Islet precursor cell (in vitro differentiated cells): ENCODE measurements around the gene PLXDC2.

Experiments used
- DNase-seq: peaks from one replicate; pipeline ENCODE4 v3.0.0-alpha.2; 2018

PLXDC2 gene

DNA sequence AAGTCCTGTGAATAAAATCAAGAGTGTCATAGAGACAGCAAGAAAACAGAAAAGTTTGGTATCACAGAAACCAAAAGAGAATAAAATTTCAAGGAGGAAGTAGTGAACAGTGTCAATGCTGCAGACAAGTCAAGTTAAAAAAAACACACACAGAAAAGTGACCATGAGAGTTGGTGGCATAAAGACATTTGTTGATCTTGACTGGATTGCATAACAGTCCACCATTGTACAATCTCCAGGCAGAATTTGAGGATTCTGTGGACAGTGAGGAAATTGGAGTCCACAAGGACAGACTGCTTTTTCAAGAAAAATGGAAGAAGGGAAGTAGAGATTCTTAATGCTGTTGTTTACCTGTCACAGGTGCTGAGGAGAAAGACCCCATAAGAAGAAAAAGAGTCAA lies 412.5 kb downstream of the PLXDC2 start:
- DNase-seq, result no peak

DNA sequence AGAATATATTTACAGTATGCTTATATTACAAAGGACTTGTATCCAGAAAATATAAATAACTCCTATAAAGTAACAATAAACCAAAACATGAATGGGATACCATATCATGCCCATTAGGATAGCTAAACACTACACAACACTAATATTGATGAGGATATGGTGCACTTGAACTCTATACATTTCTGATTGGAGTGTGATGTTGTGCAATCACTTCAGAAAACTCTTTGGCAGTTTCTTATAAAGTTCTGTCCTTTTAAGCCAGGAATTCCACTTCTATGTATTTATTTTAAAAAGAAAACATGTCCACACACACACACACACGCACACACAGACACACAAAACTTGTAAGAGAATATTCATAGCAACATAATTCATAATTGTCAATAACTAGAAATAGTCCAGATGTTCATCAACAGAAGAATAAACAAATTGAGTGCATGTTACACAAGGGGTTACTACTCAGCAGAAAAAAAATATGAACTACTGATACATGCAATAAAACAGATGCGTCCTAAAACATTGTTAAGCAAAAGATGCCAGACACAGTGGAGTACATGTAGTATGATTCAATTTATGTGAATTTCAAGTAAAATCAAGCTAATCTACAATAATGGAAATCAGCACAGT lies 416.0 kb downstream of the PLXDC2 start:
- no peak for DNase-seq

DNA sequence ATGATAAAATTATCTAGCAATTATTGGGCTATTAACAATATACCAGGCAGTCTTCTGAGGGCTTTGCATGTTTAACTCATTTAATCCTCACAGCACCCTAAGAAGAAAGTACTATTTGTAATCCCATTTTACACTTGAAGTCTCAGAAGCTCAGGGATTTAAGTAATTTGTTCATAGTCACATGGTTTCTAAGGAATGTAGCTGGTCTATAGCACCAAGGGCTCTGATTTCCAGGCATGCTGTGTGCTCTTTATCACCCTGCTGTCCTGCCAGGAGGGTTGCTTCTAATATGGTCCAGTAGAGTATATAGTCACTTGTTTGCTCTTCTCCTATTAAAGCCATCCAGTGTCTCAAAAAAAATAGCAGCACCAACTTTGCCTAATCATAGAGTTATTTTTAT lies 417.2 kb downstream of the PLXDC2 start:
- DNase-seq, result no peak

DNA sequence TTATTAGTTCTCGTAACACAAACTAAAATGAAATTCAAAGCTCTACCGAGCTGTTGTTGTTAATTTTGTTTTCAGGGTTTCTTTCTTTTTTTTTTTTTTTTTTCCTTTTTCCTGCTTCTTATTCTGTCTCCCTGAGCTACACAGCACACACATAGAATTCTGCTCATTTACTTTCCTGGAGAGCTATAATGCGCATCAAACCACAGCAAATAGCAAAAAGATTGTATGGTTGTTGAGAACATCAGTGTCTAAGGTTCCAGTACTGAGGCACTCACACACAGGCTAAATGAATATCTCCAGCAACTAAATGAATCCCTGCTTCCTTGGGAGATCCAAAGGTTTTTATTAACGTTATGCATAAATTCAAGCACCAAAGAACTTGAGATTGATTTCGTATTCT lies 418.3 kb downstream of the PLXDC2 start:
- DNase-seq, result no peak

DNA sequence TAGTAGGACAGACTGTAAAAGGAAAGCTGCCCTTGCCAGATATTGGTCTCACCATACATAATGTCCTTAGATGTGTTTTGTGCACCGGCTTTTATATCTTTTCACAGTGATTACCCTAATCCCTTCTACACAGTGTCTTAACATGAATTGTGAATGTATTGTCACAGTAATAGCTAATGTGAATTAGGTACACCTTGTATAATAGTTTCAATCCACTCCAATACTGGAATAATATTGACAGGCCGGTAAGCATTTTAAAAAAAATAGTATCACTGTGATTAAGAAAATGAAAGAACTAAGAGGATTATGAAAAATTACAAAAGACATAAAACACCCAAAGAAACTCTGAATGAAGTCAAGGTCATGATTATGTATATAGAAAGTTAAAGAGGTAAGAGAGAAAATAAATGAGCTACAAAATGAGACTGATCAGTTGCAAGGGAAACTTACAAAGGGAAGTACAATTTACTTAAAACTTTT lies 420.9 kb downstream of the PLXDC2 start:
- DNase-seq, result no peak

DNA sequence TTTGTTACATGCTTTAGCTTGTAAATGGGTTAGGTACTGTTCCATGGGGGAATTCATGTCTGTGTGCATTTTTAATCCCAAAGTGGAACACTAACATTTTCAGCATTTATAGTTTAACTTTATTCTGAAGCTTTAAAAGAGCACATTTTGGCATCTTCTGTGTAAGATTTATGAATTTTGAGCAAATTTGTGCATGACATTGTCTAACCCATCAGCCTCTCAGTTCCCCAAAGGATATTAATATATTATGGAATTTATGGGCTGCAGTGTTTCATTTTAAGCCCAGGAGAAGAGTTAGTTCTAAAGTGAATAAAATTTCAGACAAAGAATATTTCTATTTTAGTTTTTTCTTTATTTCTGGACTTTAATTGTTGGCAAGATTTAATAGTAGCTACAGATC lies 421.4 kb downstream of the PLXDC2 start:
- no peak for DNase-seq

DNA sequence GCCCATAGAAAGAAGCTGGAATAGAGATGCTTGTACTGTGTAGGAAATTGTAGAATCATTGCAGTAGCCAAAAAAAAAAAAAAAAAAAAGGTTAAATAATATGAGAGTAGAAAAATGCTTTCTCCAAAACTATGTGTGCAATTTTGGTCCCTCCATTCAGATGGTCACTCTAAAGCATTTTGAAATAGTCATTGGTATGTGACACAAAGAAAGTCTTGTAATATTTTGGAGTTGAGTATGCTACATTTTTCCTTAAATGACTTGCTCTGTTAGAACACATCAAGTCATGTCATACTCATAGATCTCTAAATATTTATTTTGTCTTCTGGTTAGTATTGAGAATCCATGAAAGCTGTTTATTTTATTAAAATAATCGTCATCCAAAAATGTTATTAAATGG lies 424.4 kb downstream of the PLXDC2 start:
- DNase-seq, result no peak

DNA sequence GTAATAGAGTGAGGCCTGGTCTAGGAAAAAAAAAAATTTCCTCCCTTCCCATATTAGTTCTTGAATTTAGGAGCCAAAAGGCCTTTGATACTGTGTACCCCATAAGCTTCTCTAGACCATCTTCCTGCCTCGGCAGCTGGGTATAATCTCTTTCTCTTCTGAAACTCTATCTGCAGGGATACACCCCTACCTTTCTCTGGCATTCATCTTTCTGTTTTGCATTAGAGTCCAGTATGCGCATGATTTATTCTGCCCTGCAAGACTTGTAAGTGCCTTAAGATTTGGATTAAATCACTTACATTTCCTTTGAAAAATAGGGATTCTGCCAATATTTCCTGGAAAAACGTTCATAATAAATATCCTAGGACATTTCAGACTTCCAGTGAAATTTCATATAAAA lies 431.2 kb downstream of the PLXDC2 start:
- no peak for DNase-seq

DNA sequence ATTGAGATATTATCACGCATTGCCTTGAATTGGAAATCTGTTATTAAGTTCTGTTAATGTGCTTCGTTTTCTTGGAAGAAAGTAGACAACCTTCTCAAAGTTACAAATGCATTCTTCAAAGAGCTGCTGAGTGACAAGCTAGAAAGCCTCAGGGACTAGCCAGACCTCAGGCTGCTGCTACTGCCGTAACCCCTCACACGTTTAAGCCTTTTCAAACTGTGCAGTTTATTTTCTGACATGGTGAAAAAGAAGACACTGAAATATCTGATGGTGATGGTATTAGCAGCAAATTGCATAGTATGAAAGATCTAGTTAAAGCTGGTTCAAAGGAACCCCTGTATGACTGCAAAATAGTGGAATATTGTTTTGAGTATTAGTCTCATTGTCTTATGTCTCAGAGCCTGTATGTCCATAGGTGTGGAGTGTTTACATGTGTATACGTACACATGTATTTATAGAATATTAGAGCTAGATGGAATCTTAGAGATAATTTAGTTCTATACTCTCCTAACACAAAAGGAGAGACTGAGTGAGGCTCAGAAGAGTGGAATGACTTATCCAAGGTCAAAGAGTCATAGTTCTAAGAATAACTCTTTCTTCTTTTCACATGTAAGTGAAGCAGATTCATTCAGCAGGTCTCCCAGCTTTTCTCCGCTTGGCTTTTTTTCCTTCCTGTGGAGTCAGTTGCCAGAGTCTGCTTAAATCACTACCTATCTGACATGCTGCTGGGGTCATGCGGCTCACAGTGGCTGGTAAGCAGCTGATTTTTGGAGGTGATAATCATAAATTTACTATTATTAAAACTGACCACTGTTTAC lies 431.9 kb downstream of the PLXDC2 start:
- no peak for DNase-seq

DNA sequence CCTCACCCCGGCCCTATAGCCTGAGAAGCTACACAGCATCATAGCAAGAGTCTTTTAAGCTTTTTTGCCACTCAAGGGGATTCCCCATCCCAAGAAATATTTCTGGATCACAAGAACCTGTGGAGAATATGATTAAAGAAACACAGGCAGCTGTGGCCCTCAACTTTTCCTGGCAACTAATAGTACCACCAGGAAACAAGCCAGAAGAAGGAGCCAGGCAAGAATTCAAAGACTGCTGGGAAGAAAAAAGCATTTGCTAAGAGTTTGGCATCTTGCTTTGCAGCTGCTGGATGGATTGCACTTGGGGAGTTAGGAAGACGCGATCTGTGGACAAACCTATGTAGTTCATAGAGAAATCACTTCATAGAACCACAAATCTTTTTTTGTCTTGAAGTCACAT lies 437.8 kb downstream of the PLXDC2 start:
- DNase-seq, result no peak

DNA sequence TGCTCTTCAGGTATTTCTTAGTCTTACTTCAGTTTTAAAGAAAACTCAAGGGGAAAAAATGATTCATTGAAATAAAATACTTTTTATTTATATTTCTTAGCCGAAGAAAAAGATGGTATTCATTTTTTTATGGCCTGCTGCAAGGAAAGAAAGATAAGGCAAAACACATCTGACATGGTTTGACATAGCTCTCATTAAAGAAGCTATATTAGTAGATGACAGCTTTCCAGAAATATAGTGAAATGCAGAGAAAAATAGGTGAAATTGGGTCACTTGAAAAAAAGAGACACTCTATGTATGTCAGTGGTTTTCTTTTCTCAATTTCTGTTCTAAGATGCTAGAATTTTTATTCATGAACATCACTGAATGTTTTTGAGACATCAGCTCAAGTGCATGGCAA lies 438.3 kb downstream of the PLXDC2 start:
- DNase-seq, result no peak

DNA sequence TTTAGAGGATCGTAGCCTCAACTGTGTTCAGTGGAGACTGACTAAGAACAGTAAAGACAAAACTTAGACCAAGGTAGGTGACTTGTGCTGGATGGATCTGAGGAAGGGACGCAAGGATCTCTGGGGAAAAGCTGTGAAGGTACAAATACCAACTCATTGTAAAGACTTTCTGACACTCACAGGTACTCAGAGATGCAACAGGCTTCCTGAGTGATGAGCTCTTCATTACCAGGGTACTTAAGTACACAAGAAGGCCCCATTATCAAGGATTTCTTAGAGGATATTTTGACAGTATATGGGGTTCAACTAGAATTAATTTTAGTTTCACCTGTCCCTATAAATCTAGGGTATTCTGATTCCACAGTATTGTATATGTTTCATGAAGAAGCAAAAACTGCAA lies 440.7 kb downstream of the PLXDC2 start:
- DNase-seq, result no peak

DNA sequence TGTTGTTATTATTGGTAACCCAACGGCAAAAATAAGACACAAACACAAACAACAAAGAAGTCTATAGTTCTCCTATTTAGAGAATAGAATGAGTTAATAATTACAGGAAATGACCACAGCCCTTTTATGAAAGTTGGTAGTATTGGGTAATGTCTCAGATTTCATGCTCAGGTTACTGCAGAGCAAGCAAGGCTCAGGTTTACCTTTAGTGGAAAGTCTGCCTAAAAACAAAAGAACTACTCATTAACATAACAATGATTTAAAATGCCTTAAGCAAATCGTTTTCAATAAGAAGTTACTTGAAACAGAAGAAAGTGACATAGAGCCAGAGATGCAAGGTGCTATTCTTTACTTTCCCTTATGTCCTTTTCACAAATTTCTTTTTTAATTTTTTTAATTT lies 441.2 kb downstream of the PLXDC2 start:
- no peak for DNase-seq

DNA sequence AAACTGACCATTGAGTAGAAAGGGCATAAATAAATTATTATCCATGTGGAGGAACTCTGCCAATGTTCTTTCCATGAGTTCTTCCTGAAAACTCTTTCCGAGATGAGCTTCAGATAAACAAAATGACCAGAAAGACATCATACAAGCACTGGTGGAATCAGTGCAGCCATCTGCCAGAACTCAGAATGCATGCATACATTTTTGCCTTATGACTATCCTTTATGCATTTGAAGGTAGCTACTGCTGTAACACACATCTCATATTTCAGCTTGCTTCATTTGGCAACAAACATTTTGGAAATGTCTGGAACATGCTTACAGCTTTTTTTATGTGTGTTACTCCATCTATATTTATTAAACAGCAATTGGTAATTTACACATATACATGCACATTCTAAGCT lies 448.9 kb downstream of the PLXDC2 start:
- no peak for DNase-seq

DNA sequence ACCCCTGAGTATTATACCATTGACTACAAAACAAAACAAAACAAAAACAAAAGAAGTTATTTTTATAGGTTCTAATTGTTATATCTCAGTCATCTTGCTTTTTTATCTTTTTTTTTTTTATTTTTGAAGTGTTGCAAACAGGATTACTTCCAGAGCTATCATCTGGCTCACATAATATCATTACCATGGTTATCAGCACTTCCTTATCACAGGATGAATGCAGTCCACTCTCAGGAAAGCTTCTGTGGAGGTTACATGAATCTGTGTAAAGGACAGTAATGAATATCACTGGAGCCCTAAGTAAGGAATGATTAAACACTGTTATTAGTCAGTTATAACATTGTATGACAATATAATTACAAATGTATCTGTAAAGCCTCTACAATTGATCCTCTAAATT lies 451.5 kb downstream of the PLXDC2 start:
- DNase-seq, result no peak

DNA sequence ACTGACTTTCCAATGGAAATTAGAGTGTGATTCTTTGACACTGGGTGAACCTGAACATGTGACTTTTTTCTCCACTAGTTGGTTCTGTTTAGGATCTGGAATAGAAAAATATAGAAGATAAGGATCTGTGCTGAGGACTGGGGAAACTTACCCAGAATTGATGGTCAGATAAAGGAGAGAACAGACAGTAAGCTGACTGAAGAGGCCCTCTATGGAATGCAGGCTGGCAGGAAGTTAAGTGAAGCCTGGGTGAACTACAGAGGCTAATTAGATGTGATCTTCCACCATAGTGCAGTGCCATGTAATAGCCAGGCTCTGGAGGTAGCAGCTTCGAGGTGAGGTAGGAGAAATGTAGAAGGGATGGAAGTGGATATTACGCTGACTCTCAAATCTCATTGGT lies 455.3 kb downstream of the PLXDC2 start:
- DNase-seq, result peak; percentile 92

DNA sequence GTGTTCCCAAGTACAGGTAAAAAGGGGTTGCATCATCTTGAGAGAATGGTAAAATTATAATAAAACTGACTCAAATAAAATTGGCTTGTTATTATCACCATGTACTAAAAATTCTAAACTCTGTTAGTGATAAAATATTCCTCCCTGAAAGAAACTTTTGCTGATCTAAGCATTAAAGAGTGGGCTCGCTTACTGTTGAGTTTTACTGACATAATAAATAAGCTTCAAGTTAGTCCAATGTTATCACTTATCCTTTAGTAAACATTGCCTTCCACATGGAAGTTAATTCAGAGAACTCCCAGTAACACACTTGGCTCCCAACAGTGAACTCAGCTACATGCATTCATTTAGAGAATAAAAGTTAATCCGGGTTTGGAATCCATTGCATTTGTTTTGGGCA lies 456.4 kb downstream of the PLXDC2 start:
- no peak for DNase-seq

DNA sequence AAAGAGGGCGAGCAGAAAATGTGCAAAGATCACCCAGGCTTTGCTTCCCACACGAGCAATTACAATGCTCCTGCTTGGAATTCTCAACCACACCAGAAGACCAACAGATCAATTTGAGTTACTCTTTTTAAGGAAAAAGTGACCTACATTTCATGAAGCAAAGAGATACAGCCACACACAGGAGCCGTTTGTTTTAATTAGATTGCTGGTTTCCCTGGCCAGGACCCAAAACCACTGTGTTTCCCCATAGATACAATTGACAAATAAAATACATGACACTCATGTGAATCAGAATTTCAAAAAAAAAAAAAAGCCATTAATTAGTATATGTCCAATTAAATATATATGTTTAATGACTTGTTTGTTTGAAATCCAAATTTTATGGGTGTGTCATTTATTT lies 458.3 kb downstream of the PLXDC2 start:
- no peak for DNase-seq

DNA sequence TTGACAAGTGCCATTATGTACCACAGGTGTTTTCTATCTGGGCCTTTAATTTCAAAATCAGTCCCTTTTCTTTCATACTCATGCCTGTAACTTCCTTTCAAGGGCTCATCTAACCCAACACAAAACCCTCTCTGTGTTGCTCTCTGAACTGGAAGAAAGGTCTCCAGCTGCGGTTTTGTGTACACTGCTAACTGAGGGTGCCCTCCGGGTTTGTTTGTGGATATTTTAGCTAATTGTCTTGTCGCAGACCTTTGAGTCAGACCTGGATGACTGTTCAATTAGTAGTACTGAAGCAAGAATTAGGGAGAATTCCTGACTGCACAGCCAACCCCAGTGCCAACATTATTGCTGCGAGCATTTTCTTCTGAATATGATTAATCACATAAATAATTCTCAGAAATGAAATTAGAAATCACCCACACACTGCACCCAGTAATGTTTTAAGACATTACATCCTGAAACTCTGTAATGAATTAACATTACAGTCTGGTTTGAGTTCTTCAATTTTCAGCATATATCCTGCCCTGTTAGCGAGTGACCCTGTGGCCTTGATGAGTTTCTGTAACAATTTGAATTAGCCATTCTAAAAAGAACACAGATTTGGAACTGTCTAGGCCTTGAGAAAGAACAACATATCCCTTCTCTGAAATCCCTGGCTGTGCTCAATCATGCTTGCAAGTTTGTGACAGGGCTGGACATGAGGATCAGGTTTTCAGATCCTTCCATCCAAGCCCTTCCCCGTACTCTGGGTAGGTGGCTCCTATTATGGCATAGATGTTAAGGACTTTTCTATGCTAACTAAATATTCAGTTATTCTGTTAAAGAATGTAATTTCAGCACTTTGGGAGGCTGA lies 460.1 kb downstream of the PLXDC2 start:
- DNase-seq, result peak; percentile 93

DNA sequence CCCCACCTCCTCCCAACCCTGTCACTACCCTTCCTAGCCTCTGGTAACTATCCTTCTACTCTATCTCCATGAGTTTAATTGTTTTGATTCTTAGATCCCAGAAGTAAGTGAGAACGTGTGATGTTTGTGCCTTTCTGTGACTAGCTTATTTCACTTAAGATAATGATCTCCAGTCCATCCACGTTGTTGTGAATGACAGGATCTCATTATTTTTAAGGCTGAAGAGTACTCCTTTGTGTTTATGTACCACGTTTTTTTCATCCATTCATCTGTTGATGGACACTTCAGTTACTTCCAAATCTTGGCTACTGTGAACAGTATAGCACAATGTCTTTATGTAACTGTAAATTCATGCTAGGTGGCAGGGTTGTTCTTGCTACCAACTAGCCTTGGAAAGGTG lies 461.6 kb downstream of the PLXDC2 start:
- no peak for DNase-seq

DNA sequence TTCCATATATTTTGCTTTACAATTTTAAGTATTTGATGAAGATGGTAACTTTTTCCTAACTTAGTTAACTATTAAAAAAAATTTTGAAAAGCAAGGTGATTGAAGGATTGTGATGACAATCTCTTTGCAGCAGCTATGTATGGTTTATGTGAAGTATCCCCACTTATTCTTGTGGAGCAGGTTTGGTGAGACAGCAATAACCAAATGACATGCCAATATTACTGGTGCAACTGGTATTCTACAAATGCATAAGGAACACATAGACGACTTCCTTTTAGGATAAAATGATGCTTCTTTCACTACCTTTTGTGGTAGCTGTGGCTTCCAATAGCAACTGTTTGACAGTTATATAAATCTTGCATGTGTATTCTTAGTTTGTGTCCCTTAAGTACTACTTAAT lies 465.3 kb downstream of the PLXDC2 start:
- no peak for DNase-seq

DNA sequence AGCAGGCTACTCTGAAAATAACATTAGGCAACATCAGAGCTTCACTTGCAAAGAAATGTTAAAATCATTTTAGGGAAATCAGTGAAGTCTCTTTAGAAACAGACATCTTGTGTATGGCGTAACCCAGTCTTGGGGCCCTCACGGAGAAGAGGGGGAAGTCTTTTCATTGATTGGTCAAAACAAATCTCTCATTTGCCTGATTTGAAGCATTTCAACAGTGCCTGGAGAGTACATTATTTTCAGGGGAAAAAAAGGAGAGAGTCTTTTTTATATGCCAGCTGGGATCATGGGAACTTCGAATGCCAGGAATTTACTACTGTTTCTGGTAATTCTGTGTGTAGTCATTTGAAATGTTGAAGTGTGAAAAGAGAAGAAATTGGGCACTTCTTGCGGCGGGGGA lies 471.4 kb downstream of the PLXDC2 start:
- no peak for DNase-seq

DNA sequence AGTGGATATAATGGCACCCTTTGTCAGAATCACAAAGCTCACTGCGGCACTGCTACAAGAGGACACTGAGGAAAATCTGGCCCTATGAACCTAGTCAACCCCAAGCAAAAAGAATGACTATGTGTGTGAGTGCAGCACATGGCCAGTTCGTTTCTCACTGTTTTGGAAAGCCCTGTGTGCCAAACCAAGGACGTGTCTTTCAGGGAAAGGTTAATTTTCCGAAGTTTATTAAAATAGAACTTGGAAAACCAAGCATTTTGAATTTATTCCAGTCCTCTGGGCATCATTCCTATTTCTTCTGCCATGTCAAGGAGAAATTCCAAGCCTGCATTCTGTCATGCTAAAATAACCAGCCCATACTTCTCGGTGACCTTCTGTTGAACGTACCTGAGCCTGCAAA lies 471.8 kb downstream of the PLXDC2 start:
- DNase-seq, result no peak
